T-helper 1 cell treated with Interleukin-12 subunit alpha and Interleukin-12 subunit beta and Interleukin-4 antibody, amounts not matched to agents 30 μg/mL and 1 μg/mL, for 36 hours (primary cell): Measurements from ENCODE around the gene AZGP1.
"Not testable (repeated sequence)": the region's sequence is repeated elsewhere in the genome, so short reads cannot be mapped to it uniquely, and the experiment has no call there.

Experiments used
- H3K27ac Mint-ChIP-seq: one replicate; pipeline ENCODE4 v1.8.0; 2021; ENCODE audit warnings: mild to moderate bottlenecking, mixed read lengths
- H3K27me3 Mint-ChIP-seq: one replicate; pipeline ENCODE4 v1.8.0; 2021; ENCODE audit warnings: low read depth, mixed read lengths
- H3K36me3 Mint-ChIP-seq: one replicate; pipeline ENCODE4 v1.8.0; 2021; ENCODE audit warnings: low read depth, mixed read lengths
- H3K4me1 Mint-ChIP-seq: one replicate; pipeline ENCODE4 v1.8.0; 2021; ENCODE audit warnings: low read depth, mixed read lengths
- H3K4me3 Mint-ChIP-seq: one replicate; pipeline ENCODE4 v1.8.0; 2021; ENCODE audit warnings: mild to moderate bottlenecking, moderate library complexity, mixed read lengths
- H3K9me3 Mint-ChIP-seq: one replicate; pipeline ENCODE4 v1.8.0; 2021; ENCODE audit warnings: mixed read lengths

Gene AZGP1

DNA sequence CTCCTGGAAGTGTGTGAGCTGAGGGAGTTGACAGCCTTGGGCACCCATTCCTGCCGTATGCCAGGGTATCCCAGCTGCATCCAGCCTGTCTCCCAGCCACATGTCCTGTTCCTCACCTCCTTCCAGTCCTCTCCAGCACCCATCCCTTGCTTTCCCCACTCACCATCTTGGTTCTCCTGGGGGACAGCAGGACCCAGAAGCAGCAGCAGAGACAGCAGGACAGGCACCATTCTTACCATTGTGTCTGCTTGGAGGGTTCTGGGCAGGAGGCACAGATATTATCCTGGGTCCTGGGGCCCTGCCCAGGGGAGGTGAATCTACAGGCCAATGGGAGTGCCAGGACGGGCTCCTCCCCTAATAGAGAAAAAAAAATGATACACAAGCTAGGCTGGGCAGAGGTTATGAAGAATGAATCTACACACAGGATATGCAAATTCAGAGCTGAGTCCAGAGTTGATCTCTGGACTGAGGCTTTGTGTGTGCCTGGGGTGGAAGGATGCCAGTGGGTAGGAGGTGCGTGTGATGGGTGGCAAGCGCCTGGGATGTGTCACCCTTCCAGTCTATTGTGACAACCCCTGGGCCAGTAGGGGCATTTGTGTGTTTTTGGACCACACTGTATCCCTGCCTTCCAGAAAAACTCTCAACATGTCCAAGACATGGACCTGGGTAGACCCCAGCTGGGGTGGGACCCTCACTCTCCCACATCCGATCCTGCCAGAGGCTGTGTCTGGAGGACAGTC, at the start of gene AZGP1:
AZGP1 (minus strand) TSS at position 250 of the 740 bp plus-strand sequence; CDS start at position 239, 11 bp downstream.
- Mint-ChIP-seq H3K9me3 (no peaks in the 10 kb centered on the region), H3K27ac (no peak within 1 kb of the TSS), H3K4me1 (peaks cover 2% of the 10 kb centered on the region), H3K27me3 (peaks cover 7% of the 10 kb centered on the region), H3K36me3 (no peaks in the 10 kb centered on the region), H3K4me3 (no peak within 1 kb of the TSS)

DNA sequence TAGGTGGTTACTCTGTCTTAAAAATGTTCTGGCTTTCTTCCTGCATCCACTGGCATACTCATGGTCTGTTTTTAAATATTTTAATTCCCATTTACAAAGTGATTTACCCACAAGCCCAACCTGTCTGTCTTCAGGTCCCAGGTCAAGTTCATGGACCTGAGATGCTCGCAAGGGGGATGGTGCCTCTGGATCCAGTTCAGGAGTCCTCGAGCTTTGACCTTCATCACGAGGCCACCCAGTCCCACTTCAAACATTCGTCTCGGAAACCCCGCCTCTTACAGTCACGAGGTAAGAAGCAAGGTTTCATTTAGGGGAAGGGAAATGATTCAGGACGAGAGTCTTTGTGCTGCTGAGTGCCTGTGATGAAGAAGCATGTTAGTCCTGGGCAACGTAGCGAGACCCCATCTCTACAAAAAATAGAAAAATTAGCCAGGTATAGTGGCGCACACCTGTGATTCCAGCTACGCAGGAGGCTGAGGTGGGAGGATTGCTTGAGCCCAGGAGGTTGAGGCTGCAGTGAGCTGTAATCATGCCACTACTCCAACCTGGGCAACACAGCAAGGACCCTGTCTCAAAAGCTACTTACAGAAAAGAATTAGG, 48.3 kb upstream of the AZGP1 start:
- Mint-ChIP-seq H3K9me3 (no peaks in the 10 kb centered on the region), H3K27ac (peak overlapping the region; percentile 49), H3K27me3 (no peaks in the 10 kb centered on the region), H3K4me1 (peaks cover 36% of the 10 kb centered on the region), H3K36me3 (peaks cover 49% of the 10 kb centered on the region), H3K4me3 (no peak overlapping the region)

GRCh38 chr7:100023526-100023925, 47.7 kb upstream of the AZGP1 start:
- no peaks in the 10 kb centered on the region for H3K9me3 Mint-ChIP-seq
- H3K27ac Mint-ChIP-seq, result peak overlapping the region; percentile 59
- peaks cover 38% of the 10 kb centered on the region for H3K4me1 Mint-ChIP-seq
- no peaks in the 10 kb centered on the region for H3K27me3 Mint-ChIP-seq
- peaks cover 47% of the 10 kb centered on the region for H3K36me3 Mint-ChIP-seq
- no peak overlapping the region for H3K4me3 Mint-ChIP-seq

- no peaks in the 10 kb centered on the region for H3K9me3 Mint-ChIP-seq
- no peak overlapping the region for H3K27ac Mint-ChIP-seq
- H3K27me3 Mint-ChIP-seq, result no peaks in the 10 kb centered on the region
- peaks cover 41% of the 10 kb centered on the region for H3K4me1 Mint-ChIP-seq
- no peak overlapping the region for H3K4me3 Mint-ChIP-seq
- H3K36me3 Mint-ChIP-seq, result peaks cover 47% of the 10 kb centered on the region
These were observed 46.8 kb upstream of the AZGP1 start for GRCh38 chr7:100022621-100023020.

- no peaks in the 10 kb centered on the region for H3K9me3 Mint-ChIP-seq
- peaks cover 50% of the 10 kb centered on the region for H3K36me3 Mint-ChIP-seq
- no peaks in the 10 kb centered on the region for H3K27me3 Mint-ChIP-seq
- no peak overlapping the region for H3K4me3 Mint-ChIP-seq
- peaks cover 47% of the 10 kb centered on the region for H3K4me1 Mint-ChIP-seq
- no peak overlapping the region for H3K27ac Mint-ChIP-seq
These were observed 45.5 kb upstream of the AZGP1 start for GRCh38 chr7:100021297-100021696.

- Mint-ChIP-seq H3K36me3 (peaks cover 39% of the 10 kb centered on the region), H3K4me3 (no peak overlapping the region), H3K27me3 (no peaks in the 10 kb centered on the region), H3K27ac (peak overlapping the region; percentile 62), H3K9me3 (no peaks in the 10 kb centered on the region), H3K4me1 (peaks cover 47% of the 10 kb centered on the region)
These were observed 44.1 kb upstream of the AZGP1 start for GRCh38 chr7:100019908-100020307.

GRCh38 chr7:100017875-100018274, 42.0 kb upstream of the AZGP1 start:
- no peak overlapping the region for H3K4me3 Mint-ChIP-seq
- no peak overlapping the region for H3K27ac Mint-ChIP-seq
- H3K27me3 Mint-ChIP-seq, result no peaks in the 10 kb centered on the region
- peaks cover 45% of the 10 kb centered on the region for H3K4me1 Mint-ChIP-seq
- peaks cover 23% of the 10 kb centered on the region for H3K36me3 Mint-ChIP-seq
- no peaks in the 10 kb centered on the region for H3K9me3 Mint-ChIP-seq

DNA sequence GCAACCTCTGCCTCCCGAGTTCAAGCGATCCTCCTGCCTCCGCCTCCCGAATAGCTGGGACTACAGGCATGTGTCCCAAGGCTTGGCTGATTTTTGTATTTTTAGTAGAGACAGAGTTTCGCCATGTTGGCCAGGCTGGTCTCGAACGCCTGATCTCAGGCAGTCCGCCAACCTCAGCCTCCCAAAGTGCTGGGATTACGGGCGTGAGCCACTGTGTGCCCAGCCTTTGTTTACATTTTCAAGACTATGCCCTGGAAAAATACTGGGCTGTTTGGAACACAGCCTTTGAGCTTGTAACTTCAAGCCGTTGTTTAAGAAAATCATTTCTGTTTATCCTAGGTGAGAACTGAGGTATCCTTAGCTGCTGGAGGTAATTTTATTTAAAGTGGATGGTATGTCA, 41.5 kb upstream of the AZGP1 start:
- Mint-ChIP-seq H3K27ac (no peak overlapping the region), H3K9me3 (no peaks in the 10 kb centered on the region), H3K4me1 (peaks cover 42% of the 10 kb centered on the region), H3K4me3 (no peak overlapping the region), H3K36me3 (peaks cover 18% of the 10 kb centered on the region), H3K27me3 (no peaks in the 10 kb centered on the region)

- Mint-ChIP-seq H3K9me3 (no peaks in the 10 kb centered on the region), H3K27ac (peak overlapping the region; percentile 90), H3K36me3 (peaks cover 13% of the 10 kb centered on the region), H3K4me1 (peaks cover 35% of the 10 kb centered on the region), H3K4me3 (peak overlapping the region; percentile 93), H3K27me3 (no peaks in the 10 kb centered on the region)
These were observed 40.5 kb upstream of the AZGP1 start for GRCh38 chr7:100016215-100016901.

GRCh38 chr7:100015232-100016214, 39.7 kb upstream of the AZGP1 start, which contains the start of gene ZKSCAN1:
Gene ZKSCAN1 (plus strand): TSS chr7:100015596. CDS start chr7:100023507, 7,911 bp downstream.
- Mint-ChIP-seq H3K27ac (peak within 1 kb of the TSS; percentile 90), H3K4me1 (peaks cover 31% of the 10 kb centered on the region), H3K4me3 (peak within 1 kb of the TSS; percentile 93), H3K36me3 (peaks cover 11% of the 10 kb centered on the region), H3K27me3 (no peaks in the 10 kb centered on the region), H3K9me3 (no peaks in the 10 kb centered on the region)

DNA sequence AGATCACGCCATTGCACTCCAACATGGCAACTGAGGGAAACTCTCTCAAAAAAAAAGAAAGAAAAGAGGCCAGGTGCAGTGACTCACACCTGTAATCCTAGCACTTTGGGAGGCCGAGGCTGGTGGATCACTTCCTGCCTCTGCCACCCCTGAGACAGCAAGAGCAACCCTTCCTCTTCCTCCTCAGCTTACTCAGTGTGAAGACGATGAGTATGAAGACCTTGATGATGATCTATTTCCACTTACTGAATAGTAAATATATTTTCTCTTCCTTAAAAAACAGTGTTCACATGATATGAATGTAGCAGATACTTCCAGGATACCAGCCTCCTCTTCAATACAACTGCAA, 37.5 kb upstream of the AZGP1 start:
- Mint-ChIP-seq H3K27ac (peak overlapping the region; percentile 39), H3K4me1 (peaks cover 24% of the 10 kb centered on the region), H3K4me3 (no peak overlapping the region), H3K36me3 (peaks cover 6% of the 10 kb centered on the region), H3K9me3 (no peaks in the 10 kb centered on the region), H3K27me3 (no peaks in the 10 kb centered on the region)

DNA sequence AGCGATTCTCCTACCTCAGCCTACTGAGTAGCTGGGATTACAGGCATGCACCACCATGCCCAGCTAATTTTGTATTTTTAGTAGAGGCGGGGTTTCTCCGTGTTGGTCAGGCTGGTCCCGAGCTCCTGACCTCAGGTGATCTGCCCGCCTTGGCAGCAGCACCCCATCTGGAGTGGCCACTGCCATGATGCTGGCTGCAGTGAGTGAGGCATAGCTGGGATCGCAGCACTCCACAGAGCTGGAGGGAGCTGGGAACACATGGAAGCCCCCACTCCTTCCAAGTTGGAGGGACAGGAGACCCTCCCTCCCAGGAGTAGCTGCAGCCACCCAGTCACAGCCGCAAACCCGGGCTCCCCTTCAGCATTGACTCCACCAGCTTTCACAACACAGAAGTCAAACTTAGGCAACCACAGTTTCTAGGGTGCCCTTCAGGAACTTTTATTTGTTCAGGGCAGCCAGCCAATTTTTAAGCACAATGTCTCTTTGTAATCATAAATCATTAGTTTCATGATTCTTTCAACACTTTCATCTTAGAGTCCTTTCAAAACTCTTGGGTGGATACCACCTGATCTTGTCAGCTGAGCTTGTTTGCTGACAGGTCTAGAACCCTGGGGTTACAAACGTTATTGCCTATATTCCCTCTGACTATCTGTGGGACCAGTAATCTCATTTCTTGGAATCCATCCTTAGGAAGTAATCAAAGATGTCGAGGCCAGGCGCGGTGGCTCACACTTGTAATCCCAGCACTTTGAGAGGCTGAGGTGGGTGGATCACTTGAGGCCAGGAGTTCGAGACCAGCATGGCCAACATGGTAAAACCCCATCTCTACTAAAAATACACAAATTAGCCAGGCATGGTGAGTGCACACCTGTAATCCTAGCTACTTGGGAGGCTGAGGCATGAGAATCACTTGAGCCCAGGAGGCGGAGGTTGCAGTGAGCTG, 36.8 kb upstream of the AZGP1 start:
- not testable (repeated sequence) for H3K27me3 Mint-ChIP-seq, H3K27ac Mint-ChIP-seq, H3K36me3 Mint-ChIP-seq, H3K4me3 Mint-ChIP-seq, H3K9me3 Mint-ChIP-seq
- peaks cover 21% of the 10 kb centered on the region for H3K4me1 Mint-ChIP-seq

- Mint-ChIP-seq H3K4me1 (peaks cover 22% of the 10 kb centered on the region), H3K9me3 (no peaks in the 10 kb centered on the region), H3K27ac (no peak overlapping the region), H3K4me3 (no peak overlapping the region), H3K27me3 (no peaks in the 10 kb centered on the region), H3K36me3 (peaks cover 2% of the 10 kb centered on the region)
These were observed 35.7 kb upstream of the AZGP1 start for GRCh38 chr7:100011516-100011915.
